Activated CD8-positive, alpha-beta memory T cell treated with anti-CD3 and anti-CD28 coated beads for 24 hours (primary cell): ENCODE data around the gene MCFD2.

ENCODE experiments used
- DNase-seq: peaks from one replicate; pipeline ENCODE4 v3.0.0-alpha.2; 2020

The MCFD2 gene

GRCh38 chr2:46915281-46915810 is at the start of gene MCFD2:
Gene MCFD2 (minus strand): TSS chr2:46915806. CDS start chr2:46909171, 6,635 bp downstream.
- DNase-seq = no peak

GRCh38 chr2:46964835-46965560 is 49.4 kb upstream of the MCFD2 start:
- no peak for DNase-seq

GRCh38 chr2:46963941-46964673 is 48.5 kb upstream of the MCFD2 start:
- no peak for DNase-seq

- DNase-seq = no peak
Measured at GRCh38 chr2:46963210-46963609, 47.6 kb upstream of the MCFD2 start.

GRCh38 chr2:46962751-46963150 is 47.1 kb upstream of the MCFD2 start:
- no peak for DNase-seq

- no peak for DNase-seq
Measured at GRCh38 chr2:46960618-46961017, 45.0 kb upstream of the MCFD2 start.

- no peak for DNase-seq
Measured at GRCh38 chr2:46958431-46959017, 42.9 kb upstream of the MCFD2 start.

GRCh38 chr2:46956981-46957531 is 41.5 kb upstream of the MCFD2 start:
- no peak for DNase-seq

- no peak for DNase-seq
Measured at GRCh38 chr2:46955764-46956163, 40.2 kb upstream of the MCFD2 start.

- DNase-seq = no peak
Measured at GRCh38 chr2:46954951-46955571, 39.5 kb upstream of the MCFD2 start.

- no peak for DNase-seq
Measured at GRCh38 chr2:46952171-46952570, 36.6 kb upstream of the MCFD2 start.

GRCh38 chr2:46951290-46952064 is 35.9 kb upstream of the MCFD2 start:
- DNase-seq = no peak

- no peak for DNase-seq
Measured at GRCh38 chr2:46950314-46950713, 34.7 kb upstream of the MCFD2 start.

GRCh38 chr2:46947841-46948240 is 32.2 kb upstream of the MCFD2 start:
- DNase-seq = no peak

GRCh38 chr2:46945671-46946070 is 30.1 kb upstream of the MCFD2 start:
- no peak for DNase-seq

- DNase-seq = peak; percentile 79
Measured at GRCh38 chr2:46943881-46944798, 28.5 kb upstream of the MCFD2 start.

GRCh38 chr2:46942891-46943626 is 27.5 kb upstream of the MCFD2 start:
- no peak for DNase-seq

- peak; percentile 87 for DNase-seq
Measured at GRCh38 chr2:46942143-46942526, 26.5 kb upstream of the MCFD2 start.

GRCh38 chr2:46939626-46940359 is 24.2 kb upstream of the MCFD2 start:
- peak; percentile 63 for DNase-seq

- no peak for DNase-seq
Measured at GRCh38 chr2:46937471-46937901, 21.9 kb upstream of the MCFD2 start.
